ACHN (cell line): ENCODE data around the gene PDE1C.

ENCODE experiments used
- DNase-seq: peaks from one replicate; pipeline ENCODE4 v3.0.0-alpha.2; 2015
- in situ Hi-C: cut with HindIII; loops from 2 replicates; pipeline ENCODE4 v1.10.0; 2017; ENCODE audit warnings: low sequenced_read_pairs, low pct_ligation_motif_present, low pct_unique_long_range_greater_than_20kb

PDE1C gene

GRCh38 chr7:31925753-31926454 lies 144.3 kb downstream of the PDE1C start:
- no peak for DNase-seq
- in situ Hi-C loops = no loop called here

GRCh38 chr7:31924251-31924650 lies 146.0 kb downstream of the PDE1C start:
- in situ Hi-C loops = no loop called here

GRCh38 chr7:31922848-31923247 lies 147.4 kb downstream of the PDE1C start:
- in situ Hi-C loops = no loop called here
- no peak for DNase-seq

More at GRCh38 chr7:31924251-31924650, 146.0 kb downstream of the PDE1C start:
- DNase-seq = no peak

GRCh38 chr7:31921047-31921446 lies 149.2 kb downstream of the PDE1C start:
- DNase-seq = no peak
- in situ Hi-C loops = no loop called here

- in situ Hi-C loops = no loop called here
- DNase-seq = no peak
These were observed 150.4 kb downstream of the PDE1C start for GRCh38 chr7:31919678-31920369.

- in situ Hi-C loops = no loop called here
- no peak for DNase-seq
These were observed 151.4 kb downstream of the PDE1C start for GRCh38 chr7:31918706-31919393.

GRCh38 chr7:31917256-31917655 lies 153.0 kb downstream of the PDE1C start:
- no peak for DNase-seq
- in situ Hi-C loops = no loop called here

GRCh38 chr7:31910191-31910590 lies 160.0 kb downstream of the PDE1C start:
- in situ Hi-C loops = no loop called here
- DNase-seq = no peak

- in situ Hi-C loops = no loop called here
- DNase-seq = no peak
These were observed 163.6 kb downstream of the PDE1C start for GRCh38 chr7:31906479-31907171.

GRCh38 chr7:31903962-31904361 lies 166.2 kb downstream of the PDE1C start:
- no peak for DNase-seq
- in situ Hi-C loops = no loop called here

- in situ Hi-C loops = no loop called here
These were observed 170.8 kb downstream of the PDE1C start for GRCh38 chr7:31899356-31899927.

GRCh38 chr7:31896925-31897324 lies 173.3 kb downstream of the PDE1C start:
- in situ Hi-C loops = no loop called here
- DNase-seq = no peak

More at GRCh38 chr7:31899356-31899927, 170.8 kb downstream of the PDE1C start:
- DNase-seq = no peak

GRCh38 chr7:31894308-31894707 lies 175.9 kb downstream of the PDE1C start:
- DNase-seq = no peak
- in situ Hi-C loops = no loop called here

- in situ Hi-C loops = no loop called here
- no peak for DNase-seq
These were observed 176.8 kb downstream of the PDE1C start for GRCh38 chr7:31893365-31893764.

GRCh38 chr7:31892099-31892829 lies 177.9 kb downstream of the PDE1C start:
- DNase-seq = no peak
- in situ Hi-C loops = no loop called here

GRCh38 chr7:31890766-31891165 lies 179.4 kb downstream of the PDE1C start:
- in situ Hi-C loops = no loop called here
- no peak for DNase-seq

GRCh38 chr7:31890198-31890597 lies 180.0 kb downstream of the PDE1C start:
- no peak for DNase-seq
- in situ Hi-C loops = no loop called here

- DNase-seq = no peak
- in situ Hi-C loops = no loop called here
These were observed 183.2 kb downstream of the PDE1C start for GRCh38 chr7:31887006-31887405.
